Body of pancreas (tissue), 4 donors: ENCODE data around the gene TRIP13. TPM values are rescaled to one million over a fixed set of nuclear protein-coding genes. Genes with fewer than 3 reads are reported as not detected.
"Not testable (repeated sequence)": the region's sequence is repeated elsewhere in the genome, so short reads cannot be mapped to it uniquely, and the experiment has no call there.

ENCODE experiments used
- ATAC-seq: fragments of 150-250 bp; one replicate; pipeline ENCODE4 v1.9.1; 2016
- DNase-seq, 4 donors: peaks; one replicate each; pipeline ENCODE4 v3.0.0-alpha.2; 2019
- H3K27ac ChIP-seq, 4 donors: fragments of 200-600 bp; sonication (generic); 1 replicate in 3 of 4; 2 replicates in 1 of 4; pipeline versions ENCODE4 v1.5.1 to v1.6.1; 2016 to 2019; ENCODE audit warnings: mild to moderate bottlenecking in 1 of 4, mixed read lengths in 1 of 4, moderate library complexity in 1 of 4
- H3K27me3 ChIP-seq, 2 donors: fragments of 200-600 bp; sonication (generic); one replicate each; pipeline ENCODE4 v1.6.0; 2016; ENCODE audit warnings: mild to moderate bottlenecking in 1 of 2
- H3K36me3 ChIP-seq, 2 donors: fragments of 200-600 bp; sonication (generic); replicated peaks in 1 of 2; 2 replicates each; pipeline ENCODE4 v1.5.1; 2016; ENCODE audit warnings: low read depth in 2 of 2; ENCODE audit not compliant: insufficient read depth in 1 of 2
- H3K4me1 ChIP-seq: fragments of 200-600 bp; sonication (generic); one replicate; pipeline ENCODE4 v1.6.0; 2016
- H3K4me3 ChIP-seq, 2 donors: fragments of 200-600 bp; sonication (generic); 1 replicate in 1 of 2; 2 replicates in 1 of 2; pipeline ENCODE4 v1.5.1; 2016 to 2019
- H3K9me3 ChIP-seq, 3 donors: fragments of 200-600 bp; sonication (generic); 1 replicate in 2 of 3; 2 replicates in 1 of 3; pipeline ENCODE4 v1.5.1; 2016
- CTCF ChIP-seq, 7 experiments: fragments of 450-650 bp in 4 of 7; fragments of 200-600 bp in 3 of 7; sonication (generic) in 3 of 7; IDR thresholded peaks; one replicate each; pipeline ENCODE4 v1.5.1; 2016 to 2019; ENCODE audit warnings: antibody characterized with exemption in 7 of 7
- POLR2A ChIP-seq, 3 donors: fragments of 450-650 bp; IDR thresholded peaks; one replicate each; pipeline ENCODE4 v1.6.1; 2016; ENCODE audit warnings: antibody characterized with exemption in 3 of 3, mild to moderate bottlenecking in 2 of 3
- WGBS, 2 donors: methylation state at CpG; one replicate each; pipeline ENCODE4 v1.1.5; 2017; 5-methylcytosine and 5-hydroxymethylcytosine counted together
- intact Hi-C: fragments of 100-400 bp; cut with DNase I; formaldehyde crosslinking; loops from one replicate; pipeline ENCODE4 v1.15.1; 2023
- total RNA-seq, 2 donors: library from RNA; depleted of rRNA; stranded (reverse); fragments of >200 nt; gene quantifications; one replicate each; pipeline ENCODE4 v1.1.0, GENCODE V29; 2016

TRIP13 gene
- total RNA-seq, 2 donors from 2014 or later = 1.3 TPM

- Histone ChIP-seq H3K27me3 (no peaks in the 10 kb centered on the region), H3K4me1 (no peaks in the 10 kb centered on the region)
These were observed 14.6 kb upstream of the TRIP13 start for GRCh38 chr5:878125-878524.

GRCh38 chr5:878677-879076 lies 14.0 kb upstream of the TRIP13 start:
- peaks cover 0 to 35% of the 10 kb centered on the region in 2 donors for H3K36me3 ChIP-seq
- H3K4me3 ChIP-seq, intact Hi-C loops, H3K9me3 ChIP-seq, H3K27me3 ChIP-seq, H3K27ac ChIP-seq, ATAC-seq, H3K4me1 ChIP-seq, DNase-seq: not testable (repeated sequence)
- no CpG with 5 or more reads among the region's 8 CpGs for WGBS, 2 donors

More at GRCh38 chr5:878125-878524, 14.6 kb upstream of the TRIP13 start:
- ATAC-seq (no peak), DNase-seq (no peak)
- intact Hi-C loops = no loop called here
- H3K36me3 ChIP-seq = peaks cover 0 to 31% of the 10 kb centered on the region in 2 donors
- WGBS, 2 donors = 93 to 94% methylated on average over 3 to 15 of the region's 15 CpGs
- H3K27ac ChIP-seq = no peak overlapping the region
- TF ChIP-seq POLR2A (IDR thresholded peaks at IDR 0.05) = no peak
- TF ChIP-seq CTCF (IDR thresholded peaks at IDR 0.05) = no peak
- H3K9me3 ChIP-seq = no peaks in the 10 kb centered on the region
- H3K4me3 ChIP-seq = no peak overlapping the region

- WGBS, 2 donors = 93 to 95% methylated on average over 32 to 34 of the region's 35 CpGs
- peaks cover 3 to 26% of the 10 kb centered on the region in 2 donors for H3K36me3 ChIP-seq
- no peak for DNase-seq
- H3K27ac ChIP-seq = no peak overlapping the region
- H3K4me1 ChIP-seq = no peaks in the 10 kb centered on the region
- intact Hi-C loops = no loop called here
- no peaks in the 10 kb centered on the region for H3K9me3 ChIP-seq
- no peak for ATAC-seq
- no peaks in the 10 kb centered on the region for H3K27me3 ChIP-seq
- TF ChIP-seq POLR2A (IDR thresholded peaks at IDR 0.05) = no peak
- no peak for TF ChIP-seq CTCF (IDR thresholded peaks at IDR 0.05)
- H3K4me3 ChIP-seq = no peak overlapping the region
These were observed 11.7 kb upstream of the TRIP13 start for GRCh38 chr5:880816-881550.

GRCh38 chr5:881551-881935 lies 11.1 kb upstream of the TRIP13 start:
- H3K4me3 ChIP-seq = no peak overlapping the region
- intact Hi-C loops = no loop called here
- no peak overlapping the region for H3K27ac ChIP-seq
- WGBS, 2 donors = 88 to 89% methylated on average over 9 of the region's 12 CpGs
- no peak for DNase-seq
- H3K27me3 ChIP-seq = no peaks in the 10 kb centered on the region
- TF ChIP-seq CTCF (IDR thresholded peaks at IDR 0.05) (no peak), POLR2A (IDR thresholded peaks at IDR 0.05) (no peak)
- no peaks in the 10 kb centered on the region for H3K4me1 ChIP-seq
- H3K36me3 ChIP-seq = peaks cover 7 to 26% of the 10 kb centered on the region in 2 donors
- H3K9me3 ChIP-seq = no peaks in the 10 kb centered on the region
- ATAC-seq = no peak

- no peaks in the 10 kb centered on the region for H3K9me3 ChIP-seq
- H3K27ac ChIP-seq = no peak overlapping the region
- peaks cover 13 to 29% of the 10 kb centered on the region in 2 donors for H3K36me3 ChIP-seq
- H3K4me3 ChIP-seq = no peak overlapping the region
- DNase-seq (peak in 1 of 4 donors; percentile 3), ATAC-seq (no peak)
- no peaks in the 10 kb centered on the region for H3K27me3 ChIP-seq
- WGBS, 2 donors = 89 to 95% methylated on average over 33 of the region's 33 CpGs
- no peaks in the 10 kb centered on the region for H3K4me1 ChIP-seq
- intact Hi-C loops = no loop called here
- TF ChIP-seq CTCF (IDR thresholded peaks at IDR 0.05) (no peak), POLR2A (IDR thresholded peaks at IDR 0.05) (no peak)
These were observed 10.2 kb upstream of the TRIP13 start for GRCh38 chr5:882253-883183.
